ENCODE data around the gene ABLIM1. TPM values are rescaled to one million over a fixed set of nuclear protein-coding genes. Genes with fewer than 3 reads are reported as not detected.

ABLIM1 gene
- total and polyA plus RNA-seq, 2 donors, result 46.7 to 71.3 TPM

- 85% methylated on average over 7 of the region's 7 CpGs for WGBS
- Histone ChIP-seq H3K27ac (ENCODE audit: low read depth) (no peak overlapping the region), H3K36me3 (ENCODE audit: insufficient read depth) (no peaks in the 10 kb centered on the region), H3K4me1 (ENCODE audit: insufficient read depth) (no peaks in the 10 kb centered on the region), H3K4me3 (ENCODE audit: low read depth, low read length) (no peak overlapping the region)
- no peak for DNase-seq (ENCODE audit: extremely low spot score)
These were observed 97.0 kb downstream of the ABLIM1 start for GRCh38 chr10:114561008-114561523.

- no peaks in the 10 kb centered on the region for H3K36me3 ChIP-seq (ENCODE audit: insufficient read depth)
- 87% methylated on average over 5 of the region's 5 CpGs for WGBS
These were observed 97.9 kb downstream of the ABLIM1 start for GRCh38 chr10:114560144-114560543.

GRCh38 chr10:114559636-114560035, 98.4 kb downstream of the ABLIM1 start:
- WGBS, result 97% methylated on average over 1 of the region's 1 CpG
- no peaks in the 10 kb centered on the region for H3K36me3 ChIP-seq (ENCODE audit: insufficient read depth)
- H3K27ac ChIP-seq (ENCODE audit: low read depth), result no peak overlapping the region
- no peaks in the 10 kb centered on the region for H3K4me1 ChIP-seq (ENCODE audit: insufficient read depth)
- H3K4me3 ChIP-seq (ENCODE audit: low read depth, low read length), result no peak overlapping the region
- DNase-seq (ENCODE audit: extremely low spot score), result no peak

More at GRCh38 chr10:114560144-114560543, 97.9 kb downstream of the ABLIM1 start:
- H3K4me1 ChIP-seq (ENCODE audit: insufficient read depth), result no peaks in the 10 kb centered on the region
- no peak overlapping the region for H3K4me3 ChIP-seq (ENCODE audit: low read depth, low read length)
- DNase-seq (ENCODE audit: extremely low spot score), result no peak
- no peak overlapping the region for H3K27ac ChIP-seq (ENCODE audit: low read depth)

GRCh38 chr10:114557854-114558253, 100.2 kb downstream of the ABLIM1 start:
- H3K4me1 ChIP-seq (ENCODE audit: insufficient read depth), result no peaks in the 10 kb centered on the region
- H3K4me3 ChIP-seq (ENCODE audit: low read depth, low read length), result no peak overlapping the region
- H3K36me3 ChIP-seq (ENCODE audit: insufficient read depth), result no peaks in the 10 kb centered on the region
- no peak for DNase-seq (ENCODE audit: extremely low spot score)
- no peak overlapping the region for H3K27ac ChIP-seq (ENCODE audit: low read depth)
- WGBS, result 97% methylated on average over 5 of the region's 5 CpGs

- Histone ChIP-seq H3K27ac (ENCODE audit: low read depth) (no peak overlapping the region), H3K4me1 (ENCODE audit: insufficient read depth) (no peaks in the 10 kb centered on the region), H3K36me3 (ENCODE audit: insufficient read depth) (no peaks in the 10 kb centered on the region), H3K4me3 (ENCODE audit: low read depth, low read length) (no peak overlapping the region)
- no peak for DNase-seq (ENCODE audit: extremely low spot score)
- WGBS, result 82% methylated on average over 9 of the region's 9 CpGs
These were observed 101.6 kb downstream of the ABLIM1 start for GRCh38 chr10:114556236-114557122.

GRCh38 chr10:114553436-114553835, 104.6 kb downstream of the ABLIM1 start:
- Histone ChIP-seq H3K27ac (ENCODE audit: low read depth) (no peak overlapping the region), H3K36me3 (ENCODE audit: insufficient read depth) (no peaks in the 10 kb centered on the region), H3K4me3 (ENCODE audit: low read depth, low read length) (no peak overlapping the region), H3K4me1 (ENCODE audit: insufficient read depth) (no peaks in the 10 kb centered on the region)
- no peak for DNase-seq (ENCODE audit: extremely low spot score)
- 100% methylated on average over 1 of the region's 1 CpG for WGBS

- no peaks in the 10 kb centered on the region for H3K36me3 ChIP-seq (ENCODE audit: insufficient read depth)
- DNase-seq (ENCODE audit: extremely low spot score), result no peak
These were observed 106.0 kb downstream of the ABLIM1 start for GRCh38 chr10:114552050-114552449.

GRCh38 chr10:114551636-114551972, 106.5 kb downstream of the ABLIM1 start:
- no peaks in the 10 kb centered on the region for H3K4me1 ChIP-seq (ENCODE audit: insufficient read depth)
- DNase-seq (ENCODE audit: extremely low spot score), result no peak
- no peaks in the 10 kb centered on the region for H3K36me3 ChIP-seq (ENCODE audit: insufficient read depth)
- 68% methylated on average over 3 of the region's 3 CpGs for WGBS
- H3K4me3 ChIP-seq (ENCODE audit: low read depth, low read length), result no peak overlapping the region
- H3K27ac ChIP-seq (ENCODE audit: low read depth), result no peak overlapping the region

More at GRCh38 chr10:114552050-114552449, 106.0 kb downstream of the ABLIM1 start:
- 72% methylated on average over 5 of the region's 5 CpGs for WGBS
- no peak overlapping the region for H3K27ac ChIP-seq (ENCODE audit: low read depth)
- no peak overlapping the region for H3K4me3 ChIP-seq (ENCODE audit: low read depth, low read length)
- no peaks in the 10 kb centered on the region for H3K4me1 ChIP-seq (ENCODE audit: insufficient read depth)

- 33% methylated on average over 7 of the region's 7 CpGs for WGBS
- no peak for DNase-seq (ENCODE audit: extremely low spot score)
- Histone ChIP-seq H3K4me1 (ENCODE audit: insufficient read depth) (no peaks in the 10 kb centered on the region), H3K4me3 (ENCODE audit: low read depth, low read length) (no peak overlapping the region), H3K36me3 (ENCODE audit: insufficient read depth) (no peaks in the 10 kb centered on the region), H3K27ac (ENCODE audit: low read depth) (no peak overlapping the region)
These were observed 107.1 kb downstream of the ABLIM1 start for GRCh38 chr10:114550756-114551635.

- H3K36me3 ChIP-seq (ENCODE audit: insufficient read depth), result no peaks in the 10 kb centered on the region
- no peak for DNase-seq (ENCODE audit: extremely low spot score)
- H3K27ac ChIP-seq (ENCODE audit: low read depth), result no peak overlapping the region
- WGBS, result 46% methylated on average over 5 of the region's 5 CpGs
- no peak overlapping the region for H3K4me3 ChIP-seq (ENCODE audit: low read depth, low read length)
- H3K4me1 ChIP-seq (ENCODE audit: insufficient read depth), result no peaks in the 10 kb centered on the region
These were observed 109.4 kb downstream of the ABLIM1 start for GRCh38 chr10:114548662-114549061.

GRCh38 chr10:114547514-114547913, 110.6 kb downstream of the ABLIM1 start:
- 90% methylated on average over 14 of the region's 14 CpGs for WGBS
- Histone ChIP-seq H3K27ac (ENCODE audit: low read depth) (no peak overlapping the region), H3K4me1 (ENCODE audit: insufficient read depth) (no peaks in the 10 kb centered on the region)

GRCh38 chr10:114547056-114547455, 111.0 kb downstream of the ABLIM1 start:
- no peaks in the 10 kb centered on the region for H3K36me3 ChIP-seq (ENCODE audit: insufficient read depth)
- 82% methylated on average over 3 of the region's 3 CpGs for WGBS
- no peak for DNase-seq (ENCODE audit: extremely low spot score)
- H3K4me1 ChIP-seq (ENCODE audit: insufficient read depth), result no peaks in the 10 kb centered on the region
- H3K4me3 ChIP-seq (ENCODE audit: low read depth, low read length), result no peak overlapping the region
- no peak overlapping the region for H3K27ac ChIP-seq (ENCODE audit: low read depth)

More at GRCh38 chr10:114547514-114547913, 110.6 kb downstream of the ABLIM1 start:
- Histone ChIP-seq H3K4me3 (ENCODE audit: low read depth, low read length) (no peak overlapping the region), H3K36me3 (ENCODE audit: insufficient read depth) (no peaks in the 10 kb centered on the region)
- DNase-seq (ENCODE audit: extremely low spot score), result no peak

- H3K4me1 ChIP-seq (ENCODE audit: insufficient read depth), result no peaks in the 10 kb centered on the region
- no peak overlapping the region for H3K27ac ChIP-seq (ENCODE audit: low read depth)
- 95% methylated on average over 5 of the region's 5 CpGs for WGBS
- H3K4me3 ChIP-seq (ENCODE audit: low read depth, low read length), result no peak overlapping the region
- no peak for DNase-seq (ENCODE audit: extremely low spot score)
- H3K36me3 ChIP-seq (ENCODE audit: insufficient read depth), result no peaks in the 10 kb centered on the region
These were observed 112.3 kb downstream of the ABLIM1 start for GRCh38 chr10:114545819-114546218.

Data from urinary bladder (tissue), 4 donors.